Measurements from ENCODE around the gene AHRR. TPM values are rescaled to one million over a fixed set of nuclear protein-coding genes. Genes with fewer than 3 reads are reported as not detected.

The AHRR gene
- total and polyA plus RNA-seq, 10 of the 15 experiments (the other 5 are each of a cell fraction or from before 2014, with no cell fraction given), result 0.90 to 35.2 (median 19.2) TPM

- WGBS (ENCODE audit: insufficient coverage, insufficient replicate concordance, low lambda C conversion rate, missing lambda C conversion rate), result 47% methylated on average over 26 of the region's 26 CpGs
- BruUV-seq (replicated peaks), result TSS peak; percentile 52
- RAD21 ChIA-PET (ENCODE audit: unreplicated experiment), result interaction anchor here (1.0 to 2.8 kb wide), 3 partner anchors 24 to 84 kb away, joined by 8 to 10 read pairs (median 9); no protein-coding TSS in a partner anchor
- H3K9ac ChIP-seq (ENCODE audit: control insufficient read depth, insufficient read depth, low read length), result peak overlapping the region; percentile 68; the same call in 1 of the 2 replicates
- no peak overlapping the region for H3K4me3 ChIP-seq
- SMC1A ChIA-PET (ENCODE audit: uncharacterized antibody, unreplicated experiment), result interaction anchor here (0.9 to 1.2 kb wide), 3 partner anchors 32 to 56 kb away, joined by 3 to 4 read pairs (median 4); no protein-coding TSS in a partner anchor
- peaks cover 5% of the 10 kb centered on the region; the same call in 2 of the 3 replicates for H3K9me3 ChIP-seq (replicated peaks; ENCODE audit: control insufficient read depth, insufficient read depth, low read length)
- H3K79me2 ChIP-seq (ENCODE audit: control insufficient read depth, insufficient read depth, low read length), result no peaks in the 10 kb centered on the region; the same call in none of the 2 replicates
- CTCF ChIA-PET, result interaction anchor here (0.6 to 1.1 kb wide), 2 partner anchors 24 to 30 kb away, joined by 3 to 4 read pairs; no protein-coding TSS in a partner anchor
- no peaks in the 10 kb centered on the region for H3K27me3 ChIP-seq (replicated peaks in 1 of 2; ENCODE audit: control insufficient read depth in 2 of 2, insufficient read depth in 2 of 2, low read length in 1 of 2)
- peak overlapping the region; percentile 95 for H3K27ac ChIP-seq (ENCODE audit: control insufficient read depth, insufficient read depth)
- intact Hi-C loops (cut with micrococcal nuclease; ENCODE audit: unreplicated experiment), result no loop called here
- in situ Hi-C loops (cut with MboI), result no loop called here
- no peak overlapping the region for H2AFZ ChIP-seq (ENCODE audit: control insufficient read depth, low read depth, low read length)
- no peaks in the 10 kb centered on the region for H4K20me1 ChIP-seq (ENCODE audit: control insufficient read depth, insufficient read depth)
- DNase-seq (ENCODE audit: low read depth, low spot score), result no peak
- FAIRE-seq, result no peak
- POLR2A ChIA-PET, result interaction anchor here (1.1 to 1.9 kb wide), 3 partner anchors 12 to 28 kb away, joined by 3 to 6 read pairs (median 5); no protein-coding TSS in a partner anchor
- ATAC-seq, result peak; percentile 30
- peak; percentile 10 to 63; a peak in 2 of 4 replicates for TF ChIP-seq IKZF2 (IDR thresholded peaks at IDR 0.05)
- no peak for TF ChIP-seq ZNF24 (IDR thresholded peaks at IDR 0.05)
- TF ChIP-seq IKZF1 (conservative IDR thresholded peaks at IDR 0.05), result peak; percentile 65
- TF ChIP-seq SIN3A (IDR thresholded peaks at IDR 0.05; ENCODE audit: low read depth, low read length), result peak; percentile 11; the same call in 1 of the 2 replicates
- peak; percentile 19 for TF ChIP-seq MEF2B (IDR thresholded peaks at IDR 0.05; ENCODE audit: partially characterized antibody, poor library complexity, severe bottlenecking)
- peak; percentile 79 for TF ChIP-seq RELB (IDR thresholded peaks at IDR 0.05; ENCODE audit: low read depth)
- TF ChIP-seq NBN (IDR thresholded peaks at IDR 0.05), result no peak; the same call in 1 of the 2 replicates
- H3K4me1 ChIP-seq (ENCODE audit: control insufficient read depth, insufficient read depth, low read length), result peaks cover 56% of the 10 kb centered on the region
- H3K36me3 ChIP-seq (ENCODE audit: control insufficient read depth in 2 of 2, insufficient read depth in 2 of 2, low read length in 1 of 2), result peaks cover 3 to 20% of the 10 kb centered on the region in 2 experiments; a peak in 3 of 4 replicates
- H3K4me2 ChIP-seq (ENCODE audit: control insufficient read depth, insufficient read depth), result peak overlapping the region; percentile 74
Observed at GRCh38 chr5:400282-401145, 79.0 kb downstream of the AHRR start.

All from GM12878 (cell line).